Gastrocnemius medialis (tissue), 4 donors: Measurements from ENCODE around the gene EAF2.

Source experiments
- POLR2A ChIP-seq, 2 donors: fragments of 450-650 bp; IDR thresholded peaks; one replicate each; pipeline ENCODE4 v1.6.1; 2017; ENCODE audit warnings: antibody characterized with exemption in 2 of 2, mild to moderate bottlenecking in 2 of 2, moderate library complexity in 2 of 2
- TF ChIP-seq, protein P1 (sequence below), 5 experiments: fragments of 450-650 bp in 3 of 5; fragments of 200-600 bp in 2 of 5; sonication (generic) in 2 of 5; IDR thresholded peaks in 4 of 5; conservative IDR thresholded peaks in 1 of 5; 1 replicate in 4 of 5; 2 replicates in 1 of 5; pipeline ENCODE4 v1.5.1; 2016 to 2019; ENCODE audit warnings: antibody characterized with exemption in 5 of 5, mild to moderate bottlenecking in 3 of 5, moderate library complexity in 3 of 5

DNA sequence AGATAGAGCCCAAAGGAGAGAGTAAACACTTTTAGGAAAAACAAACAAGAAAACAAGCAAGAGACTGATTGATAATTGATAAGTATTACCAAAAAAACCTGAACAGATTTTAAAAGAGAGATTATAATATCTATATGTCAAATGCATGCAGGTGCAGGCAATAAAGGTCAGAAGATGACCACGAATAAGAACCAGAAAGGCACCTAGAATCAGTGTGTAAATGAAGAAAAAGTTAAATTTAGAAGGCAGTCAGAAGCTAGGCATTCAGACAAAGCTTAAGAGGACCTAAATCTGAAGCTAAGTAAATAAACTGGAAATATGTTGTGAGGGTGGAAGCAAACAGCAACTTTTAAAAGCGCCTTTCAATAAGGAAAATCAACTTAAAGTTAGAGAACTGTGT lies 16.4 kb upstream of the EAF2 start:
- TF ChIP-seq, protein P1, sequence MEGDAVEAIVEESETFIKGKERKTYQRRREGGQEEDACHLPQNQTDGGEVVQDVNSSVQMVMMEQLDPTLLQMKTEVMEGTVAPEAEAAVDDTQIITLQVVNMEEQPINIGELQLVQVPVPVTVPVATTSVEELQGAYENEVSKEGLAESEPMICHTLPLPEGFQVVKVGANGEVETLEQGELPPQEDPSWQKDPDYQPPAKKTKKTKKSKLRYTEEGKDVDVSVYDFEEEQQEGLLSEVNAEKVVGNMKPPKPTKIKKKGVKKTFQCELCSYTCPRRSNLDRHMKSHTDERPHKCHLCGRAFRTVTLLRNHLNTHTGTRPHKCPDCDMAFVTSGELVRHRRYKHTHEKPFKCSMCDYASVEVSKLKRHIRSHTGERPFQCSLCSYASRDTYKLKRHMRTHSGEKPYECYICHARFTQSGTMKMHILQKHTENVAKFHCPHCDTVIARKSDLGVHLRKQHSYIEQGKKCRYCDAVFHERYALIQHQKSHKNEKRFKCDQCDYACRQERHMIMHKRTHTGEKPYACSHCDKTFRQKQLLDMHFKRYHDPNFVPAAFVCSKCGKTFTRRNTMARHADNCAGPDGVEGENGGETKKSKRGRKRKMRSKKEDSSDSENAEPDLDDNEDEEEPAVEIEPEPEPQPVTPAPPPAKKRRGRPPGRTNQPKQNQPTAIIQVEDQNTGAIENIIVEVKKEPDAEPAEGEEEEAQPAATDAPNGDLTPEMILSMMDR (IDR thresholded peaks at IDR 0.05 in 4 of 5, conservative IDR thresholded peaks at IDR 0.05 in 1 of 5), result no peak
- no peak for TF ChIP-seq POLR2A (IDR thresholded peaks at IDR 0.05)
